GM12892 (cell line): Measurements from ENCODE around the gene PCSK6.

Experiments used
- POLR2A ChIP-seq: IDR thresholded peaks from 2 replicates; pipeline ENCODE4 v1.6.1; 2011; ENCODE audit warnings: low read depth, low read length, control low read depth
- POLR2AphosphoS5 ChIP-seq: IDR thresholded peaks from 2 replicates; pipeline ENCODE4 v1.6.1; 2011; ENCODE audit warnings: low read depth, low read length, control low read depth

DNA sequence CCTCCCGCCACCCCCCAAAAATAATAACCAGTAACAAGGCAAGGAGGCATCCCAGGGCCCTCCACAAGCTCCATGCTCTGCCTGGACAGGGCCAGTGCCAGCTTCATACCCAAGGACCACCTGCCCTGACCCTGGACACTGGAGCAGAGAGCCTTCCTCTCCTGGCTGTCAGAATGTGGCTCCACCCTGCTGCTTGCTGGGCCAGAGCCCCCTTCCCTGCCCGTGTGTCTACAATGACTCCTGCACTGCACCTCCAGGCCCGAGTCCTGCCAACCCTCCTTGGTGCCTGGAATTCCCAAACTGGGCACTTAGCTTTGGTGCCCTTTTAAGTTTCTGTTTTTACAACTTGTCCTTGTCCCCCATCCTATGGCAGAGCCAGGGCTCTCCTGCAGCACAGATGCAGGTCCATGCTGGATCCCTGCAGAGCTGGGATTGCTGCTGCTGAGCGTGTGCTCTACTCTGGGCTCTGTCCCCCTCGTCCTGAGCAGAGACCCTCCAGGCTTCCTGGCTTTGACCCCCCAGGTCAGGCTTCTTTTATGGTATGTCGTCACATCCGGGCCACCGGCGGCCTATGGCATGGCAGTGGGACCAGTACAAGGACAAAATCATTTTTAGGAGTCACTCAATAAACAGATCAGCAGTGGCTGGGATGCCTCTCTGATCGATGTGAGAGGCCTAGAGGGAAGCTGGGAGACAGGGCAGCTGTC lies 183.0 kb downstream of the PCSK6 start:
- TF ChIP-seq POLR2A: no peak
- no peak for TF ChIP-seq POLR2AphosphoS5
